WTC11 (cell line): ENCODE measurements around the gene DENND1C. TPM values are rescaled to one million over a fixed set of nuclear protein-coding genes. Genes with fewer than 3 reads are reported as not detected.

Experiments used
- ATAC-seq: fragments of 200-7000 bp; cut with Tn5 transposase; 2 replicates; pipeline ENCODE4 v1.10.0; 2021; ENCODE audit warnings: mild to moderate bottlenecking, moderate library complexity
- CTCF ChIA-PET: fragments of 300-600 bp; sonication (Branson Sonifier 250); formaldehyde crosslinking; loops from one replicate; lab custom pipeline; 2021; ENCODE audit warnings: antibody characterized with exemption; lab: Charles Lee
- POLR2A ChIA-PET: fragments of 350-600 bp; sonication (Branson Sonifier 250); formaldehyde crosslinking; loops from one replicate; lab custom pipeline; 2021; ENCODE audit warnings: antibody characterized with exemption; lab: Charles Lee
- DNase-seq: peaks from one replicate; pipeline ENCODE4 v3.0.0; 2021; ENCODE audit warnings: low spot score
- H3K27ac Mint-ChIP-seq: 2 replicates; pipeline ENCODE4 v1.8.0; 2021; ENCODE audit warnings: mixed read lengths
- H3K27me3 Mint-ChIP-seq: 2 replicates; pipeline ENCODE4 v1.8.0; 2021; ENCODE audit warnings: low read depth, mild to moderate bottlenecking, moderate library complexity, mixed read lengths
- H3K36me3 Mint-ChIP-seq: 2 replicates; pipeline ENCODE4 v1.8.0; 2021; ENCODE audit warnings: mixed read lengths
- H3K4me1 Mint-ChIP-seq: 2 replicates; pipeline ENCODE4 v1.8.0; 2022; ENCODE audit warnings: mixed read lengths
- H3K4me3 Mint-ChIP-seq: 2 replicates; pipeline ENCODE4 v1.8.0; 2021; ENCODE audit warnings: mild to moderate bottlenecking, moderate library complexity, mixed read lengths
- H3K9me3 Mint-ChIP-seq: 2 replicates; pipeline ENCODE4 v1.8.0; 2021; ENCODE audit warnings: mixed read lengths
- ETV6 ChIP-seq: sonication (generic); formaldehyde crosslinking; IDR thresholded peaks from 2 replicates; pipeline ENCODE4 v1.8.1; 2022; ENCODE audit warnings: mild to moderate bottlenecking, missing genetic modification reagents
- FOXK1 ChIP-seq: sonication (generic); formaldehyde crosslinking; IDR thresholded peaks from 2 replicates; pipeline ENCODE4 v1.8.0; 2022; ENCODE audit warnings: mild to moderate bottlenecking, moderate library complexity, missing genetic modification reagents
- HMGA2 ChIP-seq: fragments of 250-450 bp; sonication (Bioruptor Pico); IDR thresholded peaks from 2 replicates; pipeline ENCODE4 v1.4.0; 2021; ENCODE audit warnings: mild to moderate bottlenecking, moderate library complexity
- NFATC4 ChIP-seq: fragments of 250-450 bp; sonication (Bioruptor Pico); IDR thresholded peaks from 2 replicates; pipeline ENCODE4 v1.9.0; 2021; ENCODE audit warnings: mild to moderate bottlenecking
- PRRX2 ChIP-seq: fragments of 250-450 bp; sonication (Bioruptor Pico); IDR thresholded peaks from 2 replicates; pipeline ENCODE4 v1.8.0; 2021; ENCODE audit warnings: mild to moderate bottlenecking
- RELA ChIP-seq: sonication (generic); formaldehyde crosslinking; IDR thresholded peaks from 2 replicates; pipeline ENCODE4 v1.8.1; 2022; ENCODE audit warnings: missing genetic modification reagents, mild to moderate bottlenecking, borderline replicate concordance
- SOX15 ChIP-seq: fragments of 250-450 bp; sonication (Bioruptor Pico); IDR thresholded peaks from 2 replicates; pipeline ENCODE4 v1.9.0; 2021; ENCODE audit warnings: mild to moderate bottlenecking
- SP1 ChIP-seq: sonication (generic); formaldehyde crosslinking; conservative IDR thresholded peaks from 2 replicates; pipeline ENCODE4 v1.8.1; 2022; ENCODE audit warnings: missing genetic modification reagents
- ZBTB21 ChIP-seq: sonication (generic); formaldehyde crosslinking; IDR thresholded peaks from 2 replicates; pipeline ENCODE4 v1.8.1; 2023; ENCODE audit warnings: mild to moderate bottlenecking, missing genetic modification reagents, borderline replicate concordance
- ZNF138 ChIP-seq: sonication (generic); formaldehyde crosslinking; conservative IDR thresholded peaks from 2 replicates; pipeline ENCODE4 v1.8.1; 2022; ENCODE audit warnings: mild to moderate bottlenecking, moderate library complexity, missing genetic modification reagents
- ZNF416 ChIP-seq: fragments of 250-450 bp; sonication (Bioruptor Pico); IDR thresholded peaks from 2 replicates; pipeline ENCODE4 v1.9.0; 2021; ENCODE audit warnings: mild to moderate bottlenecking, inconsistent platforms
- total RNA-seq: library from RNA; stranded (reverse); gene quantifications from 3 replicates; pipeline ENCODE4 v1.2.3, GENCODE V29; 2021
- TF ChIP-seq, protein P1 (sequence below): fragments of 250-450 bp; sonication (Bioruptor Pico); IDR thresholded peaks from 2 replicates; pipeline ENCODE4 v1.8.0; 2021; ENCODE audit warnings: mild to moderate bottlenecking
- TF ChIP-seq, protein P2 (sequence below): sonication (generic); formaldehyde crosslinking; IDR thresholded peaks from 2 replicates; pipeline ENCODE4 v1.8.1; 2022; ENCODE audit warnings: missing genetic modification reagents, borderline replicate concordance
- TF ChIP-seq, protein P3 (sequence below): sonication (generic); formaldehyde crosslinking; IDR thresholded peaks from 2 replicates; pipeline ENCODE4 v1.8.1; 2022; ENCODE audit warnings: mild to moderate bottlenecking, missing genetic modification reagents, moderate library complexity, borderline replicate concordance
- TF ChIP-seq, protein P4 (sequence below): sonication (generic); formaldehyde crosslinking; IDR thresholded peaks from 2 replicates; pipeline ENCODE4 v1.8.0; 2023; ENCODE audit warnings: mild to moderate bottlenecking, missing genetic modification reagents
- TF ChIP-seq, protein P5 (sequence below): sonication (generic); formaldehyde crosslinking; IDR thresholded peaks from 2 replicates; pipeline ENCODE4 v1.8.0; 2022; ENCODE audit warnings: mild to moderate bottlenecking, missing genetic modification reagents
- TF ChIP-seq, protein P6 (sequence below): fragments of 250-450 bp; sonication (Bioruptor Pico); conservative IDR thresholded peaks from 2 replicates; pipeline ENCODE4 v1.9.0; 2021; ENCODE audit warnings: mild to moderate bottlenecking
- TF ChIP-seq, protein P7 (sequence below): sonication (generic); formaldehyde crosslinking; IDR thresholded peaks from 2 replicates; pipeline ENCODE4 v1.8.0; 2022; ENCODE audit warnings: mild to moderate bottlenecking, missing genetic modification reagents
- TF ChIP-seq, protein P8 (sequence below): sonication (generic); formaldehyde crosslinking; IDR thresholded peaks from 2 replicates; pipeline ENCODE4 v1.8.1; 2023; ENCODE audit warnings: mild to moderate bottlenecking, missing genetic modification reagents, borderline replicate concordance

Gene DENND1C
- total RNA-seq, 1 experiment from 2014 or later, result 4.3 TPM

DNA sequence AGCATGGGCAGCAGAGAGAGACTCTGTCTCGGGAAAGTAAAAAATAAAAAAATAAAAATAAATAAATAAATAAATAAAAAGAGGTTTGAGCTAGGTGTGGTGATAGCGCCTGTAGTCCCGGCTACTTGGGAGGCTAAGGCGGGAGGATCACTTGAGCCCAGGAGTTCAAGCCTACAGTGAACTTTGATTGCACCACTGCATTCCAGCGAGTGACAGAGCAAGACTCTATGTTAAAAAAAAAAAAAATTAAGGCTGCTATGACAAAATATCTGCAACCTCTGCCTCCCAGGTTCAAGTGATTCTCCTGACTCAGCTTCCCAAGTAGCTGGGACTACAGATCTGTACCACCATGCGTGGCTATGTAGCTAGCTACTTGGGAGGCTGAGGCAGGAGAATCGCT is 3.2 kb upstream of the DENND1C start (continued):
- TF ChIP-seq, protein P1, sequence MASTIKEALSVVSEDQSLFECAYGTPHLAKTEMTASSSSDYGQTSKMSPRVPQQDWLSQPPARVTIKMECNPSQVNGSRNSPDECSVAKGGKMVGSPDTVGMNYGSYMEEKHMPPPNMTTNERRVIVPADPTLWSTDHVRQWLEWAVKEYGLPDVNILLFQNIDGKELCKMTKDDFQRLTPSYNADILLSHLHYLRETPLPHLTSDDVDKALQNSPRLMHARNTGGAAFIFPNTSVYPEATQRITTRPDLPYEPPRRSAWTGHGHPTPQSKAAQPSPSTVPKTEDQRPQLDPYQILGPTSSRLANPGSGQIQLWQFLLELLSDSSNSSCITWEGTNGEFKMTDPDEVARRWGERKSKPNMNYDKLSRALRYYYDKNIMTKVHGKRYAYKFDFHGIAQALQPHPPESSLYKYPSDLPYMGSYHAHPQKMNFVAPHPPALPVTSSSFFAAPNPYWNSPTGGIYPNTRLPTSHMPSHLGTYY, result no peak
- TF ChIP-seq ZNF138 (CRISPR knock-in tag) (no peak), ZBTB21 (CRISPR knock-in tag) (no peak), ZNF416 (CRISPR knock-in tag) (no peak)

DNA sequence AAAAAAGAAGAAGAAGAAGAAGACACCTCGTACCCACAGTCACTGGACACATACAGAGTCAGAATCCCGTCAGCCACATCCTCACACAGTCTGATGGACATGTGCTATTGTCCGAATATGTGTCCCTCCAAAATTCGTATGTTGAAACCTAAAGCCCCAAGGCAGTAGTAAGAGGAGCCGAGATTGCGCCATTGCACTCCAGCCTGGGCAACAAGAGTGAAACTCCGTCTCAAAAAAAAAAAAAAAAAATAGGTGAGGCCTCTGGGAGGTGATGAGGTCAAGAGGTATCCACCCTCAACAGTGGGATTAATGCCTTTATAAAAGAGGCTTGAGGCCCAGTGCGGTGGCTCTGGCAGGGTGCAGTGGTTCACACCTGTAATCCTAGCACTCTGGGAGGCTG is 2.6 kb upstream of the DENND1C start:
- H3K4me1 Mint-ChIP-seq, result peaks cover 15% of the 10 kb centered on the region
- H3K27me3 Mint-ChIP-seq, result peaks cover 2% of the 10 kb centered on the region
- H3K4me3 Mint-ChIP-seq, result no peak overlapping the region
- ATAC-seq (no peak), DNase-seq (no peak)
- CTCF ChIA-PET, result no interaction called here
- no peaks in the 10 kb centered on the region for H3K36me3 Mint-ChIP-seq
- TF ChIP-seq NFATC4, result no peak
- TF ChIP-seq PRRX2, result no peak
- no peak for TF ChIP-seq SOX15 (CRISPR knock-in tag)
- TF ChIP-seq, protein P2, sequence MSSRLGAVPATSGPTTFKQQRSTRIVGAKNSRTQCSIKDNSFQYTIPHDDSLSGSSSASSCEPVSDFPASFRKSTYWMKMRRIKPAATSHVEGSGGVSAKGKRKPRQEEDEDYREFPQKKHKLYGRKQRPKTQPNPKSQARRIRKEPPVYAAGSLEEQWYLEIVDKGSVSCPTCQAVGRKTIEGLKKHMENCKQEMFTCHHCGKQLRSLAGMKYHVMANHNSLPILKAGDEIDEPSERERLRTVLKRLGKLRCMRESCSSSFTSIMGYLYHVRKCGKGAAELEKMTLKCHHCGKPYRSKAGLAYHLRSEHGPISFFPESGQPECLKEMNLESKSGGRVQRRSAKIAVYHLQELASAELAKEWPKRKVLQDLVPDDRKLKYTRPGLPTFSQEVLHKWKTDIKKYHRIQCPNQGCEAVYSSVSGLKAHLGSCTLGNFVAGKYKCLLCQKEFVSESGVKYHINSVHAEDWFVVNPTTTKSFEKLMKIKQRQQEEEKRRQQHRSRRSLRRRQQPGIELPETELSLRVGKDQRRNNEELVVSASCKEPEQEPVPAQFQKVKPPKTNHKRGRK, result no peak
- no peak for TF ChIP-seq RELA (CRISPR knock-in tag)
- TF ChIP-seq, protein P3, sequence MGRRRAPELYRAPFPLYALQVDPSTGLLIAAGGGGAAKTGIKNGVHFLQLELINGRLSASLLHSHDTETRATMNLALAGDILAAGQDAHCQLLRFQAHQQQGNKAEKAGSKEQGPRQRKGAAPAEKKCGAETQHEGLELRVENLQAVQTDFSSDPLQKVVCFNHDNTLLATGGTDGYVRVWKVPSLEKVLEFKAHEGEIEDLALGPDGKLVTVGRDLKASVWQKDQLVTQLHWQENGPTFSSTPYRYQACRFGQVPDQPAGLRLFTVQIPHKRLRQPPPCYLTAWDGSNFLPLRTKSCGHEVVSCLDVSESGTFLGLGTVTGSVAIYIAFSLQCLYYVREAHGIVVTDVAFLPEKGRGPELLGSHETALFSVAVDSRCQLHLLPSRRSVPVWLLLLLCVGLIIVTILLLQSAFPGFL (CRISPR knock-in tag), result no peak
- no peak for TF ChIP-seq SP1 (CRISPR knock-in tag)
- TF ChIP-seq, all 79 proteins: peak for 0
- no peak overlapping the region for H3K27ac Mint-ChIP-seq
- no peaks in the 10 kb centered on the region for H3K9me3 Mint-ChIP-seq
- POLR2A ChIA-PET, result interaction anchor here (0.7 kb wide), 1 partner anchor 450 kb away, joined by 4 read pairs; no protein-coding TSS in a partner anchor

DNA sequence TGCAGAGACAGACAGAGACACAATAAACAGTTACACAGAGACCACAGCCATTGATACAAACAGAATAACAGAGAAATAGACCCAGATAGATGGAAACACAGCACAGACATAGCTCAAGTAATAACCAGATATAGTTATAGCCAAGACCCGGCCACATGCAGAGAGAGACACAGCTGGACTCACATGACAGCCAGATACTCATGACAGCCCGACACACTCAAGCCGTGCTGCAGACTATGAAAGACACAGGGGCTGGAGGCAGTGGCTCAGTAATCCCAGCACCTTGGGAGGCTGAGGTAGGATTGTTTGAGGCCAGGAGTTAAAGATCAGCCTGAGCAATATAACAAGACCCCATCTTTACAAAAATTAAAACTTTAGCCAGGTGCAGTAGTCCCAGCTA is 1.6 kb upstream of the DENND1C start:
- H3K4me1 Mint-ChIP-seq, result peaks cover 15% of the 10 kb centered on the region
- no peak overlapping the region for H3K4me3 Mint-ChIP-seq
- H3K27me3 Mint-ChIP-seq, result no peaks in the 10 kb centered on the region; the same call in 1 of the 2 replicates
- ChIA-PET CTCF (no interaction called here), POLR2A (no interaction called here)
- no peaks in the 10 kb centered on the region for H3K9me3 Mint-ChIP-seq
- DNase-seq (no peak), ATAC-seq (no peak)
- no peaks in the 10 kb centered on the region for H3K36me3 Mint-ChIP-seq
- H3K27ac Mint-ChIP-seq, result no peak overlapping the region
- TF ChIP-seq, protein P4, sequence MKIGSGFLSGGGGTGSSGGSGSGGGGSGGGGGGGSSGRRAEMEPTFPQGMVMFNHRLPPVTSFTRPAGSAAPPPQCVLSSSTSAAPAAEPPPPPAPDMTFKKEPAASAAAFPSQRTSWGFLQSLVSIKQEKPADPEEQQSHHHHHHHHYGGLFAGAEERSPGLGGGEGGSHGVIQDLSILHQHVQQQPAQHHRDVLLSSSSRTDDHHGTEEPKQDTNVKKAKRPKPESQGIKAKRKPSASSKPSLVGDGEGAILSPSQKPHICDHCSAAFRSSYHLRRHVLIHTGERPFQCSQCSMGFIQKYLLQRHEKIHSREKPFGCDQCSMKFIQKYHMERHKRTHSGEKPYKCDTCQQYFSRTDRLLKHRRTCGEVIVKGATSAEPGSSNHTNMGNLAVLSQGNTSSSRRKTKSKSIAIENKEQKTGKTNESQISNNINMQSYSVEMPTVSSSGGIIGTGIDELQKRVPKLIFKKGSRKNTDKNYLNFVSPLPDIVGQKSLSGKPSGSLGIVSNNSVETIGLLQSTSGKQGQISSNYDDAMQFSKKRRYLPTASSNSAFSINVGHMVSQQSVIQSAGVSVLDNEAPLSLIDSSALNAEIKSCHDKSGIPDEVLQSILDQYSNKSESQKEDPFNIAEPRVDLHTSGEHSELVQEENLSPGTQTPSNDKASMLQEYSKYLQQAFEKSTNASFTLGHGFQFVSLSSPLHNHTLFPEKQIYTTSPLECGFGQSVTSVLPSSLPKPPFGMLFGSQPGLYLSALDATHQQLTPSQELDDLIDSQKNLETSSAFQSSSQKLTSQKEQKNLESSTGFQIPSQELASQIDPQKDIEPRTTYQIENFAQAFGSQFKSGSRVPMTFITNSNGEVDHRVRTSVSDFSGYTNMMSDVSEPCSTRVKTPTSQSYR, result no peak
- TF ChIP-seq, protein P5, sequence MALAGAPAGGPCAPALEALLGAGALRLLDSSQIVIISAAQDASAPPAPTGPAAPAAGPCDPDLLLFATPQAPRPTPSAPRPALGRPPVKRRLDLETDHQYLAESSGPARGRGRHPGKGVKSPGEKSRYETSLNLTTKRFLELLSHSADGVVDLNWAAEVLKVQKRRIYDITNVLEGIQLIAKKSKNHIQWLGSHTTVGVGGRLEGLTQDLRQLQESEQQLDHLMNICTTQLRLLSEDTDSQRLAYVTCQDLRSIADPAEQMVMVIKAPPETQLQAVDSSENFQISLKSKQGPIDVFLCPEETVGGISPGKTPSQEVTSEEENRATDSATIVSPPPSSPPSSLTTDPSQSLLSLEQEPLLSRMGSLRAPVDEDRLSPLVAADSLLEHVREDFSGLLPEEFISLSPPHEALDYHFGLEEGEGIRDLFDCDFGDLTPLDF (CRISPR knock-in tag), result no peak
- no peak for TF ChIP-seq ETV6 (CRISPR knock-in tag)
- TF ChIP-seq, protein P6, sequence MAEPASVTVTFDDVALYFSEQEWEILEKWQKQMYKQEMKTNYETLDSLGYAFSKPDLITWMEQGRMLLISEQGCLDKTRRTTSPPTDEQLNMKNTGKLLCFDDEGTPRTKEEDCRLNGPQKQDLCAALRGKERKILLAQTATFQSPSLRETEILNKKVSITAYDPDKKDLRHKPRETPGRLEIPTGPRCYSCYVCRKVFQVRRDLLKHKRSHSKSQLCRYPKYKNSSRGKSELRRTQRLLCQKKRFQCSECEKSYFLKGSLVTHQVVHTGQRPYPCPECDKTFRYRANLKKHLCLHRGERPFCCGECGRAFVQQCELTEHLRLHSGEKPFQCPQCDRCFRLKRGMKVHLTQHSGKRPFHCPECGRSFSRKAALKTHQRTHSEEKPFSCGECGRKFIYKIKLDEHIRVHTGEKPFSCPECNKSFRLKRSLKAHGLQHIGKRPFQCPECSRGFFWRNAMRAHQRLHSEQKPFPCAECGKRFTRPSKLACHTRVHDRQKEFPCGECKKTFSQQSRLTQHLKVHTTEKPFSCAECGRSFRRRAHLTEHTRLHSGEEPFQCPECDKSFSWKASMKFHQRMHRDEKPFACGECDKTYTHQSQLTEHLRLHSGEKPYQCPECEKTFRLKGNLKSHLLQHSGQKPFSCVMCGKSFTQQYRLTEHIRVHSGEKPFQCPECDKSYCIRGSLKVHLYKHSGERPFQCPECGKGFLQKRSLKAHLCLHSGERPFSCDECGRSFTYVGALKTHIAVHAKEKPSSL, result no peak
- TF ChIP-seq, protein P7, sequence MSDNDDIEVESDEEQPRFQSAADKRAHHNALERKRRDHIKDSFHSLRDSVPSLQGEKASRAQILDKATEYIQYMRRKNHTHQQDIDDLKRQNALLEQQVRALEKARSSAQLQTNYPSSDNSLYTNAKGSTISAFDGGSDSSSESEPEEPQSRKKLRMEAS, result no peak
- TF ChIP-seq, protein P8, sequence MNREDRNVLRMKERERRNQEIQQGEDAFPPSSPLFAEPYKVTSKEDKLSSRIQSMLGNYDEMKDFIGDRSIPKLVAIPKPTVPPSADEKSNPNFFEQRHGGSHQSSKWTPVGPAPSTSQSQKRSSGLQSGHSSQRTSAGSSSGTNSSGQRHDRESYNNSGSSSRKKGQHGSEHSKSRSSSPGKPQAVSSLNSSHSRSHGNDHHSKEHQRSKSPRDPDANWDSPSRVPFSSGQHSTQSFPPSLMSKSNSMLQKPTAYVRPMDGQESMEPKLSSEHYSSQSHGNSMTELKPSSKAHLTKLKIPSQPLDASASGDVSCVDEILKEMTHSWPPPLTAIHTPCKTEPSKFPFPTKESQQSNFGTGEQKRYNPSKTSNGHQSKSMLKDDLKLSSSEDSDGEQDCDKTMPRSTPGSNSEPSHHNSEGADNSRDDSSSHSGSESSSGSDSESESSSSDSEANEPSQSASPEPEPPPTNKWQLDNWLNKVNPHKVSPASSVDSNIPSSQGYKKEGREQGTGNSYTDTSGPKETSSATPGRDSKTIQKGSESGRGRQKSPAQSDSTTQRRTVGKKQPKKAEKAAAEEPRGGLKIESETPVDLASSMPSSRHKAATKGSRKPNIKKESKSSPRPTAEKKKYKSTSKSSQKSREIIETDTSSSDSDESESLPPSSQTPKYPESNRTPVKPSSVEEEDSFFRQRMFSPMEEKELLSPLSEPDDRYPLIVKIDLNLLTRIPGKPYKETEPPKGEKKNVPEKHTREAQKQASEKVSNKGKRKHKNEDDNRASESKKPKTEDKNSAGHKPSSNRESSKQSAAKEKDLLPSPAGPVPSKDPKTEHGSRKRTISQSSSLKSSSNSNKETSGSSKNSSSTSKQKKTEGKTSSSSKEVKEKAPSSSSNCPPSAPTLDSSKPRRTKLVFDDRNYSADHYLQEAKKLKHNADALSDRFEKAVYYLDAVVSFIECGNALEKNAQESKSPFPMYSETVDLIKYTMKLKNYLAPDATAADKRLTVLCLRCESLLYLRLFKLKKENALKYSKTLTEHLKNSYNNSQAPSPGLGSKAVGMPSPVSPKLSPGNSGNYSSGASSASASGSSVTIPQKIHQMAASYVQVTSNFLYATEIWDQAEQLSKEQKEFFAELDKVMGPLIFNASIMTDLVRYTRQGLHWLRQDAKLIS (CRISPR knock-in tag), result no peak
- no peak for TF ChIP-seq HMGA2 (CRISPR knock-in tag)
- no peak for TF ChIP-seq FOXK1
